Measurements from ENCODE around the gene CCDC9B.

CCDC9B gene

GRCh38 chr15:40310993-40311392 lies 29.7 kb downstream of the CCDC9B start:
- H3K79me2 ChIP-seq (ENCODE audit: control insufficient read depth, low read length): no peaks in the 10 kb centered on the region
- H3F3A ChIP-seq (ENCODE audit: control insufficient read depth, insufficient read depth): no peaks in the 10 kb centered on the region
- no peak overlapping the region for H3K4me2 ChIP-seq (ENCODE audit: low read length)
- no peak for TF ChIP-seq EZH2phosphoT487 (IDR thresholded peaks at IDR 0.05; ENCODE audit: borderline replicate concordance, low read length)
- TF ChIP-seq, protein P1, sequence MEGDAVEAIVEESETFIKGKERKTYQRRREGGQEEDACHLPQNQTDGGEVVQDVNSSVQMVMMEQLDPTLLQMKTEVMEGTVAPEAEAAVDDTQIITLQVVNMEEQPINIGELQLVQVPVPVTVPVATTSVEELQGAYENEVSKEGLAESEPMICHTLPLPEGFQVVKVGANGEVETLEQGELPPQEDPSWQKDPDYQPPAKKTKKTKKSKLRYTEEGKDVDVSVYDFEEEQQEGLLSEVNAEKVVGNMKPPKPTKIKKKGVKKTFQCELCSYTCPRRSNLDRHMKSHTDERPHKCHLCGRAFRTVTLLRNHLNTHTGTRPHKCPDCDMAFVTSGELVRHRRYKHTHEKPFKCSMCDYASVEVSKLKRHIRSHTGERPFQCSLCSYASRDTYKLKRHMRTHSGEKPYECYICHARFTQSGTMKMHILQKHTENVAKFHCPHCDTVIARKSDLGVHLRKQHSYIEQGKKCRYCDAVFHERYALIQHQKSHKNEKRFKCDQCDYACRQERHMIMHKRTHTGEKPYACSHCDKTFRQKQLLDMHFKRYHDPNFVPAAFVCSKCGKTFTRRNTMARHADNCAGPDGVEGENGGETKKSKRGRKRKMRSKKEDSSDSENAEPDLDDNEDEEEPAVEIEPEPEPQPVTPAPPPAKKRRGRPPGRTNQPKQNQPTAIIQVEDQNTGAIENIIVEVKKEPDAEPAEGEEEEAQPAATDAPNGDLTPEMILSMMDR (IDR thresholded peaks at IDR 0.05; ENCODE audit: low read depth, low read length, poor library complexity, severe bottlenecking): no peak
- no peaks in the 10 kb centered on the region for H3K36me3 ChIP-seq (ENCODE audit: control insufficient read depth, low read length)
- peaks cover 32% of the 10 kb centered on the region for H3K4me1 ChIP-seq (ENCODE audit: control insufficient read depth, low read length)
- peaks cover 40% of the 10 kb centered on the region for H3K27me3 ChIP-seq (ENCODE audit: control insufficient read depth, low read length)
- H3K9me3 ChIP-seq (ENCODE audit: control insufficient read depth, insufficient read depth, low read length): no peaks in the 10 kb centered on the region
- no peak overlapping the region for H3K27ac ChIP-seq (ENCODE audit: low read depth, low read length)
- no peak overlapping the region for H3K4me3 ChIP-seq (ENCODE audit: low read length)
- H3K9me2 ChIP-seq (replicated peaks; ENCODE audit: control insufficient read depth, low read length): no peaks in the 10 kb centered on the region
- H4K20me1 ChIP-seq (ENCODE audit: control insufficient read depth, insufficient read depth, low read depth, low read length): no peaks in the 10 kb centered on the region

DNA sequence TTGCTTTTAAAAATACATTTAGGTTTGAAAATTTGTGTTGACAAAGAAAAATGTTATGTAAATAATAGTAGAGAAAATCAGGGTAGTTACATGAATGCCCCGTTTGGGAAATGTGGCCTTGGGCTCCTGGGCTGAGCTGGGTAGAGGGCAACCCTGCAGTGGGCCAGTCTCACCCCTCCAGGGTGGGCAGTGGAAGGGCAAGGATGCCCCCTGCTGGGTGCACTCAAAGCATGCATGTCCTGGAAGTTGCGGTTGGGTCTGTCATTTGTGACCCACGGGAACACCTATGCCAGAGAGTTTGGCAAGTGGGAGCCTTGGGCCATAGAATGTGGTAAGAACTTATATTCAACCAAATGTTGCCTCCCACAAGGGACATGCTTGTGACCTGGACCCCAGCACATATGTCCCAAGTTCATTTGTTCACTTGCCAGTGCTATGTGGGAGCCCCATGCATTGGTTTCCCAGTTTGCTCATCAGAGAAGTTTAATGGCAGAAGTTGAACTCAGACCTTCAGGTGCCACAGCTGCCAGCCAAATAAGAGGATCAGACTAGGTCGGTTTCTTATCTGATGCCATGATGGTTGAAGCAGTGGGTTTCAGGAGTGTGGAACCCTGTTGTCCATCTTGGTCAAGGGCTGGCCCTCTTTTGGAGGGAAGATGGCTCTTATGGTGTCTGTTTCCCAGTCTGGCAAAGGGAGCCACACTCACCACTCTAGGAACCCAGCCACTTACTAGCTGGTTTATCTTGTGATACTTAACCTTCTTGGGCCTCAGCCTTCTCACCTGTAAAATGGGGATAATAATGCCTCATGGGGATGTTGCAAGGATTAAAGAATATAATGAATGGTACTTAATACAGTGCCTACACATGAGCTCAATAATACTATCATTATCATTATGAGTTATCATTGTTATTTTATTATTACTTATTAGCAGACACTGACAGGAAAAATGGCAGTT lies 30.5 kb downstream of the CCDC9B start:
- H3K79me2 ChIP-seq (ENCODE audit: control insufficient read depth, low read length): no peaks in the 10 kb centered on the region
- H3K9me2 ChIP-seq (replicated peaks; ENCODE audit: control insufficient read depth, low read length): no peaks in the 10 kb centered on the region
- H3K4me2 ChIP-seq (ENCODE audit: low read length): no peak overlapping the region
- no peaks in the 10 kb centered on the region for H3K9me3 ChIP-seq (ENCODE audit: control insufficient read depth, insufficient read depth, low read length)
- no peak overlapping the region for H3K27ac ChIP-seq (ENCODE audit: low read depth, low read length)
- peaks cover 33% of the 10 kb centered on the region for H3K27me3 ChIP-seq (ENCODE audit: control insufficient read depth, low read length)
- H3K4me1 ChIP-seq (ENCODE audit: control insufficient read depth, low read length): peaks cover 32% of the 10 kb centered on the region
- TF ChIP-seq, protein P1 (IDR thresholded peaks at IDR 0.05; ENCODE audit: low read depth, low read length, poor library complexity, severe bottlenecking): peak; percentile 82
- no peak for TF ChIP-seq EZH2phosphoT487 (IDR thresholded peaks at IDR 0.05; ENCODE audit: borderline replicate concordance, low read length)
- no peaks in the 10 kb centered on the region for H3K36me3 ChIP-seq (ENCODE audit: control insufficient read depth, low read length)
- no peaks in the 10 kb centered on the region for H4K20me1 ChIP-seq (ENCODE audit: control insufficient read depth, insufficient read depth, low read depth, low read length)
- no peak overlapping the region for H3K4me3 ChIP-seq (ENCODE audit: low read length)
- H3F3A ChIP-seq (ENCODE audit: control insufficient read depth, insufficient read depth): no peaks in the 10 kb centered on the region

- H3F3A ChIP-seq (ENCODE audit: control insufficient read depth, insufficient read depth): no peaks in the 10 kb centered on the region
- no peaks in the 10 kb centered on the region for H4K20me1 ChIP-seq (ENCODE audit: control insufficient read depth, insufficient read depth, low read depth, low read length)
- no peak overlapping the region for H3K27ac ChIP-seq (ENCODE audit: low read depth, low read length)
- peaks cover 27% of the 10 kb centered on the region for H3K27me3 ChIP-seq (ENCODE audit: control insufficient read depth, low read length)
- no peaks in the 10 kb centered on the region for H3K9me2 ChIP-seq (replicated peaks; ENCODE audit: control insufficient read depth, low read length)
- peak overlapping the region; percentile 73 for H3K4me2 ChIP-seq (ENCODE audit: low read length)
- no peaks in the 10 kb centered on the region for H3K9me3 ChIP-seq (ENCODE audit: control insufficient read depth, insufficient read depth, low read length)
- no peaks in the 10 kb centered on the region for H3K79me2 ChIP-seq (ENCODE audit: control insufficient read depth, low read length)
- TF ChIP-seq, protein P1 (IDR thresholded peaks at IDR 0.05; ENCODE audit: low read depth, low read length, poor library complexity, severe bottlenecking): no peak
- no peak for TF ChIP-seq EZH2phosphoT487 (IDR thresholded peaks at IDR 0.05; ENCODE audit: borderline replicate concordance, low read length)
- peaks cover 32% of the 10 kb centered on the region for H3K4me1 ChIP-seq (ENCODE audit: control insufficient read depth, low read length)
- peak overlapping the region; percentile 73 for H3K4me3 ChIP-seq (ENCODE audit: low read length)
- no peaks in the 10 kb centered on the region for H3K36me3 ChIP-seq (ENCODE audit: control insufficient read depth, low read length)
Measured at GRCh38 chr15:40309344-40309862, 31.3 kb downstream of the CCDC9B start.
